Measurements from ENCODE around the gene MVB12B. TPM values are rescaled to one million over a fixed set of nuclear protein-coding genes. Genes with fewer than 3 reads are reported as not detected.
A peak's percentile ranks its signal among the peaks of the same experiment; 100 is the strongest.

The MVB12B gene
- total RNA-seq, 1 donor = 5.4 TPM

DNA sequence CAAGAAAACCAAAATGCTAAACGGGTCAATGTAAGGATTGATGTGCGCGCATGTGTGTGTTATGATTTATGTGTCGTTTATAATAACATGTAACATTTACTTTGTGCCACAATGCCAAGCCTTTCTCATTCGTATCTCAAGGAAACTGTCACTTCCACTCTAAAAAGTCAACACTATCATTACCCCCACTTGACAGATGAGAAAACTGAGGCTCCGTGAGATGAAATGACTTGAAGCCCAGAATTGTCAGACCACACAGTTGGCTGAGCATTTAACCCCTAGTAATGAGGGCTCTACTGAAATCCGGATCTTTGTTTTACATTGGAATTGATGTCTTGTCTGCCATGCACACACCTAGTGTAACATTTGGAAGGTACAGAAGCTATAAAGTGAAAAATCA lies 192.1 kb downstream of the MVB12B start:
- TF ChIP-seq, protein P1, sequence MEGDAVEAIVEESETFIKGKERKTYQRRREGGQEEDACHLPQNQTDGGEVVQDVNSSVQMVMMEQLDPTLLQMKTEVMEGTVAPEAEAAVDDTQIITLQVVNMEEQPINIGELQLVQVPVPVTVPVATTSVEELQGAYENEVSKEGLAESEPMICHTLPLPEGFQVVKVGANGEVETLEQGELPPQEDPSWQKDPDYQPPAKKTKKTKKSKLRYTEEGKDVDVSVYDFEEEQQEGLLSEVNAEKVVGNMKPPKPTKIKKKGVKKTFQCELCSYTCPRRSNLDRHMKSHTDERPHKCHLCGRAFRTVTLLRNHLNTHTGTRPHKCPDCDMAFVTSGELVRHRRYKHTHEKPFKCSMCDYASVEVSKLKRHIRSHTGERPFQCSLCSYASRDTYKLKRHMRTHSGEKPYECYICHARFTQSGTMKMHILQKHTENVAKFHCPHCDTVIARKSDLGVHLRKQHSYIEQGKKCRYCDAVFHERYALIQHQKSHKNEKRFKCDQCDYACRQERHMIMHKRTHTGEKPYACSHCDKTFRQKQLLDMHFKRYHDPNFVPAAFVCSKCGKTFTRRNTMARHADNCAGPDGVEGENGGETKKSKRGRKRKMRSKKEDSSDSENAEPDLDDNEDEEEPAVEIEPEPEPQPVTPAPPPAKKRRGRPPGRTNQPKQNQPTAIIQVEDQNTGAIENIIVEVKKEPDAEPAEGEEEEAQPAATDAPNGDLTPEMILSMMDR (IDR thresholded peaks at IDR 0.05; ENCODE audit: extremely low read depth, low read depth, low read length) = no peak

DNA sequence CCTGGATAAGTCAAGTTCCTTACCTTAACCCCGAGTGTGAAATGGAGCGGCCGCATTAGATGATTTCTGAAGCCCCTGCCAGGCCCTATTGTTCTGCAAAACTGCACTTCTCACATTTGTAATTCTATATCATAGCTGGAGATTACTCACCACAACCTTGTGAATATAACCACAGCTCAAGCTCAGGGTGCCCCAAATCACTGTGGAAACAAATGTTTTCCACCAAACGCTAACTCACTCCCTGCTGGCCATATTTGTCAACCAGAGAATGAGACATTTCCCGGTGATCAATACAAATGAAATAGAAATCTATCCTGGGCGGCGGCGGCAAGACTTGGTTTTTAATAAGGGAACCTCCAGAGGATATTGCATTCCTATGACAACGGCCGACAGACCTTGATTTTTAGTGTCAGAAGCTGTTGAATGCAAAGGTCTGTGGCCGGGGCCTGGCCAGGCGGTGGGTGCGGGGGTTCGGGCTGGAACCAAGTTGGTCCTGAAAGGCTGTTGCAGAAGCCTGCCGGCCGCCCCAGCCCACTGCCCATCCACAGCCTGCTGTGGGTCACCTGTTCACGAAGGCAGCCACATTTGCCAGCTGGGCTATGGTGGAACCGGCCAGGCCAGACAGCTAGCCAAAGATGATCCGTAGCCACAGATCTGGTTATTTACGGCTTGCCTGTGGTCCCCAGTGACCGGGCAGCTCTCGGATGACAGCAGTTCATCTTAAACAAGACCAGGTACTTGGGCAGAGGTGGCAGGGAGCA lies 193.2 kb downstream of the MVB12B start:
- Histone ChIP-seq H3K4me3 (ENCODE audit: insufficient read depth, low read length) (no peak overlapping the region), H3K4me1 (ENCODE audit: insufficient read depth, low read length) (peaks cover 17% of the 10 kb centered on the region), H3K27me3 (ENCODE audit: insufficient read depth, low read length) (peaks cover 78% of the 10 kb centered on the region), H3K4me2 (ENCODE audit: insufficient read depth, low read length) (no peak overlapping the region), H4K20me1 (ENCODE audit: insufficient read depth, low read length) (no peaks in the 10 kb centered on the region), H3K27ac (ENCODE audit: low read depth, low read length) (no peak overlapping the region), H2AFZ (ENCODE audit: low read length) (no peak overlapping the region), H3K36me3 (ENCODE audit: insufficient read depth, low read length) (no peaks in the 10 kb centered on the region), H3K79me2 (ENCODE audit: insufficient read depth, low read length) (no peaks in the 10 kb centered on the region), H3K9me3 (ENCODE audit: low read depth, low read length) (no peaks in the 10 kb centered on the region)
- TF ChIP-seq, protein P1 (IDR thresholded peaks at IDR 0.05; ENCODE audit: extremely low read depth, low read depth, low read length) = no peak
- no peak for DNase-seq (ENCODE audit: insufficient read length, low spot score, missing footprints)

More for the DNA sequence above, 192.1 kb downstream of the MVB12B start:
- no peaks in the 10 kb centered on the region for H3K36me3 ChIP-seq (ENCODE audit: insufficient read depth, low read length)
- H3K79me2 ChIP-seq (ENCODE audit: insufficient read depth, low read length) = no peaks in the 10 kb centered on the region
- no peak overlapping the region for H3K4me3 ChIP-seq (ENCODE audit: insufficient read depth, low read length)
- H3K27ac ChIP-seq (ENCODE audit: low read depth, low read length) = no peak overlapping the region
- H3K27me3 ChIP-seq (ENCODE audit: insufficient read depth, low read length) = peaks cover 71% of the 10 kb centered on the region
- H3K4me2 ChIP-seq (ENCODE audit: insufficient read depth, low read length) = no peak overlapping the region
- no peak overlapping the region for H2AFZ ChIP-seq (ENCODE audit: low read length)
- no peaks in the 10 kb centered on the region for H3K9me3 ChIP-seq (ENCODE audit: low read depth, low read length)
- peaks cover 17% of the 10 kb centered on the region for H3K4me1 ChIP-seq (ENCODE audit: insufficient read depth, low read length)
- no peak for DNase-seq (ENCODE audit: insufficient read length, low spot score, missing footprints)
- no peaks in the 10 kb centered on the region for H4K20me1 ChIP-seq (ENCODE audit: insufficient read depth, low read length)

DNA sequence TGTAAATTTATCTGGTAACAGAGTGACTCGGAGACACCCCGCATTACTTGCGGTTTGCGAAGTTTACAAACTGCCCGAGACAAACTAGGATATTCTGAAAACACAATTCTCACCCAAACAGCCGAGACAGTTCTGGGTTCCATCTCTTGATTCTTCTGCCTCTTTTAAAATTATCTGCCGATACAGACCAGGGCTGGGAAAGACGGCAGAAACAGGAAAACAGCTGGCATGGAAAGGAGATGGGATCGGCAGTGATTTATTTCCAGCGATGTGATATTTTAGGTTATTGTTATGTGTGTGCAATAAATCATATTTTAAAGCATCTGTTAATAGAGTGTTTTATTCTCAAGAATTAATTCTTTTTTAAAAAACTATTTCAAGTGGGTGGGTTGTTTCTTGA lies 193.8 kb downstream of the MVB12B start:
- H3K79me2 ChIP-seq (ENCODE audit: insufficient read depth, low read length) = no peaks in the 10 kb centered on the region
- H3K27ac ChIP-seq (ENCODE audit: low read depth, low read length) = no peak overlapping the region
- no peak overlapping the region for H3K4me3 ChIP-seq (ENCODE audit: insufficient read depth, low read length)
- no peak for DNase-seq (ENCODE audit: insufficient read length, low spot score, missing footprints)
- H3K9me3 ChIP-seq (ENCODE audit: low read depth, low read length) = no peaks in the 10 kb centered on the region
- H3K4me1 ChIP-seq (ENCODE audit: insufficient read depth, low read length) = peaks cover 17% of the 10 kb centered on the region
- H3K36me3 ChIP-seq (ENCODE audit: insufficient read depth, low read length) = no peaks in the 10 kb centered on the region
- H3K4me2 ChIP-seq (ENCODE audit: insufficient read depth, low read length) = no peak overlapping the region
- peaks cover 84% of the 10 kb centered on the region for H3K27me3 ChIP-seq (ENCODE audit: insufficient read depth, low read length)
- H4K20me1 ChIP-seq (ENCODE audit: insufficient read depth, low read length) = no peaks in the 10 kb centered on the region
- H2AFZ ChIP-seq (ENCODE audit: low read length) = no peak overlapping the region
- TF ChIP-seq, protein P1 (IDR thresholded peaks at IDR 0.05; ENCODE audit: extremely low read depth, low read depth, low read length) = no peak

- TF ChIP-seq, protein P1 (IDR thresholded peaks at IDR 0.05; ENCODE audit: extremely low read depth, low read depth, low read length) = no peak
- Histone ChIP-seq H2AFZ (ENCODE audit: low read length) (no peak overlapping the region), H4K20me1 (ENCODE audit: insufficient read depth, low read length) (no peaks in the 10 kb centered on the region), H3K4me2 (ENCODE audit: insufficient read depth, low read length) (no peak overlapping the region), H3K27ac (ENCODE audit: low read depth, low read length) (no peak overlapping the region), H3K9me3 (ENCODE audit: low read depth, low read length) (no peaks in the 10 kb centered on the region), H3K27me3 (ENCODE audit: insufficient read depth, low read length) (peaks cover 82% of the 10 kb centered on the region), H3K36me3 (ENCODE audit: insufficient read depth, low read length) (no peaks in the 10 kb centered on the region), H3K4me1 (ENCODE audit: insufficient read depth, low read length) (peaks cover 17% of the 10 kb centered on the region), H3K4me3 (ENCODE audit: insufficient read depth, low read length) (no peak overlapping the region), H3K79me2 (ENCODE audit: insufficient read depth, low read length) (no peaks in the 10 kb centered on the region)
- peak; percentile 53 for DNase-seq (ENCODE audit: insufficient read length, low spot score, missing footprints)
Measured at GRCh38 chr9:126521089-126521488, 194.5 kb downstream of the MVB12B start.
